GM19351 (cell line): ENCODE data around the gene TAF11L2.
"Not testable (repeated sequence)": the region's sequence is repeated elsewhere in the genome, so short reads cannot be mapped to it uniquely, and the experiment has no call there.

Source experiments
- ATAC-seq: cut with Tn5 transposase; IDR thresholded peaks from one replicate; pipeline ENCODE4 v1.9.1; 2021; ENCODE audit warnings: mild to moderate bottlenecking, moderate library complexity; ENCODE audit not compliant: unreplicated experiment

TAF11L2 gene

GRCh38 chr5:17524935-17525334, 26.9 kb downstream of the TAF11L2 start, which contains the start of gene TAF11L5:
TSS of gene TAF11L5 (plus strand) at chr5:17525235.
- ATAC-seq: not testable (repeated sequence)

- not testable (repeated sequence) for ATAC-seq
Measured at GRCh38 chr5:17526504-17526903, 28.5 kb downstream of the TAF11L2 start.

- ATAC-seq: not testable (repeated sequence)
Measured at GRCh38 chr5:17528369-17528768, 30.3 kb downstream of the TAF11L2 start, which contains the start of gene TAF11L6. TSS of gene TAF11L6 (plus strand) at chr5:17528669.
